DOHH2 (cell line): Measurements from ENCODE around the gene NUDT3.

Source experiments
- EZH2phosphoT487 ChIP-seq: fragments of 200-600 bp; sonication (generic); IDR thresholded peaks from 2 replicates; pipeline ENCODE4 v1.6.1; 2017; ENCODE audit warnings: borderline replicate concordance, mild to moderate bottlenecking, antibody characterized with exemption, low read length, moderate library complexity, mixed read lengths
- TF ChIP-seq, protein P1 (sequence below): fragments of 200-600 bp; sonication (generic); IDR thresholded peaks from one replicate; pipeline ENCODE4 v1.5.1; 2014; ENCODE audit warnings: antibody characterized with exemption, mild to moderate bottlenecking, low read depth, low read length; ENCODE audit not compliant: poor library complexity, severe bottlenecking

- TF ChIP-seq, protein P1, sequence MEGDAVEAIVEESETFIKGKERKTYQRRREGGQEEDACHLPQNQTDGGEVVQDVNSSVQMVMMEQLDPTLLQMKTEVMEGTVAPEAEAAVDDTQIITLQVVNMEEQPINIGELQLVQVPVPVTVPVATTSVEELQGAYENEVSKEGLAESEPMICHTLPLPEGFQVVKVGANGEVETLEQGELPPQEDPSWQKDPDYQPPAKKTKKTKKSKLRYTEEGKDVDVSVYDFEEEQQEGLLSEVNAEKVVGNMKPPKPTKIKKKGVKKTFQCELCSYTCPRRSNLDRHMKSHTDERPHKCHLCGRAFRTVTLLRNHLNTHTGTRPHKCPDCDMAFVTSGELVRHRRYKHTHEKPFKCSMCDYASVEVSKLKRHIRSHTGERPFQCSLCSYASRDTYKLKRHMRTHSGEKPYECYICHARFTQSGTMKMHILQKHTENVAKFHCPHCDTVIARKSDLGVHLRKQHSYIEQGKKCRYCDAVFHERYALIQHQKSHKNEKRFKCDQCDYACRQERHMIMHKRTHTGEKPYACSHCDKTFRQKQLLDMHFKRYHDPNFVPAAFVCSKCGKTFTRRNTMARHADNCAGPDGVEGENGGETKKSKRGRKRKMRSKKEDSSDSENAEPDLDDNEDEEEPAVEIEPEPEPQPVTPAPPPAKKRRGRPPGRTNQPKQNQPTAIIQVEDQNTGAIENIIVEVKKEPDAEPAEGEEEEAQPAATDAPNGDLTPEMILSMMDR, result no peak
- TF ChIP-seq EZH2phosphoT487, result no peak
These were observed 144.2 kb downstream of the NUDT3 start for GRCh38 chr6:34248198-34248726.
